ENCODE measurements around the gene STK39. TPM values are rescaled to one million over a fixed set of nuclear protein-coding genes. Genes with fewer than 3 reads are reported as not detected.

The STK39 gene
- total RNA-seq, 1 donor from 2014 or later: 26.9 TPM

DNA sequence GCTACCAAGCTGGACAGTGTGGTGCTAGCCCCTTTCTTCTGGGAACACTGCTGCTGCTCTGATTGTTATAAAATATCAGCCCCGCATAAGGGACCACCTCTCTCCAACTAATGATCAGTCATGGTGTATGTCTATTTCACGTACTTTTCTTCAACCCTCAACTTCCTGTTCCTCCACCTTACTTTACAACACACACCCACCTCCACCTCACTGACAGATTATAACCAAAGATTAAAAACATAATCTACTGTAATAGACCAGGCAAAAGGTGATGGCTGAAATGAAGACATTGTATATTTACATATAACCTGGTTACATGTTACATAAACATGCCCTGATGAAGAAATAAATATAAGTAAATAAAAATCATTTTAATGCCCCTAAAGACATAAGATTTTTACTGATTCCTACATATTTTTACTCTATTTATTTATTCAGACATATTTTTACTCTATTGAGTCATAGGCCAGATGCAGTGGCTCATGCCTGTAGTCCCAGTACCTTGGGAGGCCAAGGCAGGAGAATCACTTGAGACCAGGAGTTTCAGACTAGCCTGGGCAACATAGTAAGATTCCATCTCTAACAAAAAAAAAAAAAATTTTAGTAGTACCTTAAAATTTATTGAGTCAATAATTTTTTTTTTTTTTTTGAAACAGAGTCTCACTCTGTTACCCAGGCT, 12.8 kb downstream of the STK39 start:
- H3K27me3 Mint-ChIP-seq (ENCODE audit: unreplicated experiment): no peaks in the 10 kb centered on the region
- peaks cover 5% of the 10 kb centered on the region for H3K9me3 Mint-ChIP-seq (ENCODE audit: unreplicated experiment)
- H3K4me3 Mint-ChIP-seq (ENCODE audit: unreplicated experiment): no peak overlapping the region
- H3K27ac Mint-ChIP-seq (ENCODE audit: unreplicated experiment): peak overlapping the region; percentile 43
- peaks cover 14% of the 10 kb centered on the region for H3K36me3 Mint-ChIP-seq (ENCODE audit: unreplicated experiment)
- peaks cover 38% of the 10 kb centered on the region for H3K4me1 Mint-ChIP-seq (ENCODE audit: unreplicated experiment)
- TF ChIP-seq, protein P1, sequence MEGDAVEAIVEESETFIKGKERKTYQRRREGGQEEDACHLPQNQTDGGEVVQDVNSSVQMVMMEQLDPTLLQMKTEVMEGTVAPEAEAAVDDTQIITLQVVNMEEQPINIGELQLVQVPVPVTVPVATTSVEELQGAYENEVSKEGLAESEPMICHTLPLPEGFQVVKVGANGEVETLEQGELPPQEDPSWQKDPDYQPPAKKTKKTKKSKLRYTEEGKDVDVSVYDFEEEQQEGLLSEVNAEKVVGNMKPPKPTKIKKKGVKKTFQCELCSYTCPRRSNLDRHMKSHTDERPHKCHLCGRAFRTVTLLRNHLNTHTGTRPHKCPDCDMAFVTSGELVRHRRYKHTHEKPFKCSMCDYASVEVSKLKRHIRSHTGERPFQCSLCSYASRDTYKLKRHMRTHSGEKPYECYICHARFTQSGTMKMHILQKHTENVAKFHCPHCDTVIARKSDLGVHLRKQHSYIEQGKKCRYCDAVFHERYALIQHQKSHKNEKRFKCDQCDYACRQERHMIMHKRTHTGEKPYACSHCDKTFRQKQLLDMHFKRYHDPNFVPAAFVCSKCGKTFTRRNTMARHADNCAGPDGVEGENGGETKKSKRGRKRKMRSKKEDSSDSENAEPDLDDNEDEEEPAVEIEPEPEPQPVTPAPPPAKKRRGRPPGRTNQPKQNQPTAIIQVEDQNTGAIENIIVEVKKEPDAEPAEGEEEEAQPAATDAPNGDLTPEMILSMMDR (IDR thresholded peaks at IDR 0.05): no peak
- no peak for DNase-seq (ENCODE audit: extremely low spot score, unreplicated experiment)

- Mint-ChIP-seq H3K36me3 (ENCODE audit: unreplicated experiment) (peaks cover 14% of the 10 kb centered on the region), H3K27me3 (ENCODE audit: unreplicated experiment) (no peaks in the 10 kb centered on the region), H3K4me3 (ENCODE audit: unreplicated experiment) (no peak overlapping the region), H3K4me1 (ENCODE audit: unreplicated experiment) (peaks cover 40% of the 10 kb centered on the region), H3K27ac (ENCODE audit: unreplicated experiment) (peak overlapping the region; percentile 43), H3K9me3 (ENCODE audit: unreplicated experiment) (peaks cover 5% of the 10 kb centered on the region)
- TF ChIP-seq, protein P1 (IDR thresholded peaks at IDR 0.05): no peak
- DNase-seq (ENCODE audit: extremely low spot score, unreplicated experiment): no peak
Observed at GRCh38 chr2:168233726-168234406, 13.5 kb downstream of the STK39 start.

GRCh38 chr2:168233166-168233565, 14.2 kb downstream of the STK39 start:
- Mint-ChIP-seq H3K36me3 (ENCODE audit: unreplicated experiment) (peaks cover 14% of the 10 kb centered on the region), H3K9me3 (ENCODE audit: unreplicated experiment) (peaks cover 5% of the 10 kb centered on the region), H3K4me3 (ENCODE audit: unreplicated experiment) (no peak overlapping the region), H3K4me1 (ENCODE audit: unreplicated experiment) (peaks cover 37% of the 10 kb centered on the region), H3K27ac (ENCODE audit: unreplicated experiment) (peak overlapping the region; percentile 54), H3K27me3 (ENCODE audit: unreplicated experiment) (no peaks in the 10 kb centered on the region)
- DNase-seq (ENCODE audit: extremely low spot score, unreplicated experiment): no peak
- TF ChIP-seq, protein P1 (IDR thresholded peaks at IDR 0.05): no peak

DNA sequence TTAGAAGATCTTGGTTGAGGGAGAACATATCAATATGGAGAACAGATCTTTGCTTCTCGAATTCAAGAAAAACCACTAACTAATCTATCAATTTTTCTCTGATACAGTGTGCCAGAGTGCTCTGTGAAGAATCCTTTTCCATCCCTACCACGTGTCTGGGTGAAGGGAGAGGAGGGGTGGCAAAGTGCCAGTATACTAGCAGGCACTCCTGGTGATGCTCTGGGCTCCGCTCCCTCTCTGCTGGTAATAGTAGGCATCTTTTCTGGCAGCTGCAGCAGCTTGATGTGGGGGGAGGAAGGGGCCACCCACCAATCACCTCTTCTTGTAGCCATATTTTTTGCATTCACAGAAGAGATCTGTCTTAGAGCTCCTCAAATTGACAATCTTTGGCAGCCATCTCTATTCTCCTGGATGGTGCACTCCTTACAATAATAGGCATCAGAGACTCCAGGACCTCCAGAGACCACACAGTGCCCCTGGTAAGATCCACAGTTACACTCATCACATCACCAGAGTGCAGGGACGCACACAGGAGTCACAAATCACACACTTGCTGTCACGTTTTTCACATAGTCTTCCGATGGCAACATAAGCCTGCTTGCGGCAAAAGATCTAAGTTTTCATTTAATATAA, 15.7 kb downstream of the STK39 start:
- Mint-ChIP-seq H3K4me3 (ENCODE audit: unreplicated experiment) (no peak overlapping the region), H3K27me3 (ENCODE audit: unreplicated experiment) (no peaks in the 10 kb centered on the region), H3K9me3 (ENCODE audit: unreplicated experiment) (peaks cover 5% of the 10 kb centered on the region), H3K36me3 (ENCODE audit: unreplicated experiment) (peaks cover 15% of the 10 kb centered on the region), H3K27ac (ENCODE audit: unreplicated experiment) (no peak overlapping the region), H3K4me1 (ENCODE audit: unreplicated experiment) (peaks cover 30% of the 10 kb centered on the region)
- DNase-seq (ENCODE audit: extremely low spot score, unreplicated experiment): no peak
- TF ChIP-seq, protein P1 (IDR thresholded peaks at IDR 0.05): no peak

DNA sequence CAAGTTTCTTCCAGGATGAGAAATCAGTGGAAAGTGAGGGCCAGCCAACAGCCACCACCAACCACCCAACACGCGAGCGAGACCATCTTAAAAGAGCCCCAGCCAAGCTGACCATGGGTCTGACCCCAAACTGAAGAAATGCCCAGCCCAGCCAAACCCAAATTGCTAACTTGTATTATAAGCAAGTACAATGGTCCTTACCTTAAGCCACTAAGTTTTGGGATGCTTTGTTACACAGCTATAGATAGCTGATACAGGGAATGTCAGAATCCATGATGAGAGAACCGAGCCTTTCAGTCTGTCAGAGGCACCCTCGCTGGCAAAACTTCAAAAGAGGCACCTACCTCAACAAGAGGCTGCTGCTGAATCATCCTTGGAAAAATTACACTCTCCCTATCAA, 17.0 kb downstream of the STK39 start:
- Mint-ChIP-seq H3K27ac (ENCODE audit: unreplicated experiment) (no peak overlapping the region), H3K36me3 (ENCODE audit: unreplicated experiment) (peaks cover 17% of the 10 kb centered on the region), H3K27me3 (ENCODE audit: unreplicated experiment) (no peaks in the 10 kb centered on the region), H3K4me1 (ENCODE audit: unreplicated experiment) (peaks cover 30% of the 10 kb centered on the region), H3K9me3 (ENCODE audit: unreplicated experiment) (peaks cover 5% of the 10 kb centered on the region), H3K4me3 (ENCODE audit: unreplicated experiment) (no peak overlapping the region)
- TF ChIP-seq, protein P1 (IDR thresholded peaks at IDR 0.05): no peak
- no peak for DNase-seq (ENCODE audit: extremely low spot score, unreplicated experiment)
